ENCODE results near the gene SFT2D2. TPM values are rescaled to one million over a fixed set of nuclear protein-coding genes. Genes with fewer than 3 reads are reported as not detected.

The SFT2D2 gene
- total RNA-seq, 2 experiments from 2014 or later, result 65.6 to 72.1 TPM

GRCh38 chr1:168252204-168252733 is 26.5 kb downstream of the SFT2D2 start:
- ChIA-PET CTCF (interaction anchor here (1.8 kb wide), 1 partner anchor 17 kb away, joined by 9 read pairs; no protein-coding TSS in a partner anchor), POLR2A (interaction anchor here (1.6 kb wide), 2 partner anchors 10 to 25 kb away, joined by 4 to 5 read pairs; no protein-coding TSS in a partner anchor)
- no peaks in the 10 kb centered on the region for H3K27me3 Mint-ChIP-seq

GRCh38 chr1:168256164-168256563 is 30.4 kb downstream of the SFT2D2 start:
- Mint-ChIP-seq H3K4me3 (no peak overlapping the region), H3K4me1 (peaks cover 2% of the 10 kb centered on the region), H3K9me3 (peaks cover 12% of the 10 kb centered on the region), H3K27ac (no peak overlapping the region), H3K27me3 (no peaks in the 10 kb centered on the region), H3K36me3 (ENCODE audit: low read depth) (peaks cover 71% of the 10 kb centered on the region)
- DNase-seq, result no peak
- POLR2A ChIA-PET, result interaction anchor here (0.9 kb wide), 1 partner anchor 30 kb away, joined by 3 read pairs; the partner anchor contains the start of gene SFT2D2
- CTCF ChIA-PET, result no interaction called here

More at GRCh38 chr1:168252204-168252733, 26.5 kb downstream of the SFT2D2 start:
- no peak for DNase-seq
- Mint-ChIP-seq H3K4me1 (peaks cover 7% of the 10 kb centered on the region), H3K27ac (no peak overlapping the region), H3K4me3 (no peak overlapping the region), H3K9me3 (peaks cover 12% of the 10 kb centered on the region), H3K36me3 (ENCODE audit: low read depth) (peaks cover 87% of the 10 kb centered on the region)

- Mint-ChIP-seq H3K4me1 (peaks cover 8% of the 10 kb centered on the region), H3K36me3 (ENCODE audit: low read depth) (peaks cover 66% of the 10 kb centered on the region), H3K4me3 (no peak overlapping the region), H3K9me3 (peaks cover 12% of the 10 kb centered on the region), H3K27me3 (no peaks in the 10 kb centered on the region), H3K27ac (no peak overlapping the region)
- DNase-seq, result no peak
- ChIA-PET CTCF (interaction anchor here (1.0 kb wide), 1 partner anchor 11 kb away, joined by 5 read pairs; no protein-coding TSS in a partner anchor), POLR2A (interaction anchor here (0.9 to 1.3 kb wide), 2 partner anchors 10 to 12 kb away, joined by 3 read pairs; no protein-coding TSS in a partner anchor)
Measured at GRCh38 chr1:168257397-168257796, 31.6 kb downstream of the SFT2D2 start.

- CTCF ChIA-PET, result no interaction called here
- POLR2A ChIA-PET, result no interaction called here
- peaks cover 20% of the 10 kb centered on the region for H3K9me3 Mint-ChIP-seq
- H3K27me3 Mint-ChIP-seq, result no peaks in the 10 kb centered on the region
- H3K36me3 Mint-ChIP-seq (ENCODE audit: low read depth), result peaks cover 65% of the 10 kb centered on the region
- no peak overlapping the region for H3K27ac Mint-ChIP-seq
- H3K4me3 Mint-ChIP-seq, result no peak overlapping the region
- peaks cover 8% of the 10 kb centered on the region for H3K4me1 Mint-ChIP-seq
- no peak for DNase-seq
Measured at GRCh38 chr1:168259567-168259966, 33.8 kb downstream of the SFT2D2 start.

GRCh38 chr1:168260393-168260792 is 34.6 kb downstream of the SFT2D2 start:
- Mint-ChIP-seq H3K4me3 (no peak overlapping the region), H3K36me3 (ENCODE audit: low read depth) (peaks cover 57% of the 10 kb centered on the region), H3K9me3 (peaks cover 17% of the 10 kb centered on the region), H3K4me1 (peaks cover 8% of the 10 kb centered on the region), H3K27me3 (no peaks in the 10 kb centered on the region), H3K27ac (no peak overlapping the region)
- CTCF ChIA-PET, result no interaction called here
- POLR2A ChIA-PET, result no interaction called here
- no peak for DNase-seq

GRCh38 chr1:168261390-168261789 is 35.6 kb downstream of the SFT2D2 start:
- H3K36me3 Mint-ChIP-seq (ENCODE audit: low read depth), result peaks cover 48% of the 10 kb centered on the region
- H3K27me3 Mint-ChIP-seq, result no peaks in the 10 kb centered on the region
- no peak overlapping the region for H3K27ac Mint-ChIP-seq
- peaks cover 8% of the 10 kb centered on the region for H3K4me1 Mint-ChIP-seq
- no peak overlapping the region for H3K4me3 Mint-ChIP-seq
- DNase-seq, result no peak
- ChIA-PET CTCF (interaction anchor here (2.5 kb wide), 1 partner anchor 26 kb away, joined by 6 read pairs; no protein-coding TSS in a partner anchor), POLR2A (no interaction called here)
- peaks cover 12% of the 10 kb centered on the region for H3K9me3 Mint-ChIP-seq

GRCh38 chr1:168263130-168263529 is 37.3 kb downstream of the SFT2D2 start:
- peaks cover 8% of the 10 kb centered on the region for H3K4me1 Mint-ChIP-seq
- no peak overlapping the region for H3K4me3 Mint-ChIP-seq
- H3K36me3 Mint-ChIP-seq (ENCODE audit: low read depth), result peaks cover 31% of the 10 kb centered on the region
- ChIA-PET CTCF (interaction anchor here (2.5 kb wide), 1 partner anchor 28 kb away, joined by 6 read pairs; no protein-coding TSS in a partner anchor), POLR2A (no interaction called here)
- DNase-seq, result no peak
- H3K27me3 Mint-ChIP-seq, result no peaks in the 10 kb centered on the region
- peaks cover 8% of the 10 kb centered on the region for H3K9me3 Mint-ChIP-seq
- no peak overlapping the region for H3K27ac Mint-ChIP-seq

- Mint-ChIP-seq H3K27ac (no peak overlapping the region), H3K27me3 (no peaks in the 10 kb centered on the region), H3K9me3 (peaks cover 8% of the 10 kb centered on the region), H3K4me1 (peaks cover 8% of the 10 kb centered on the region), H3K36me3 (ENCODE audit: low read depth) (peaks cover 28% of the 10 kb centered on the region), H3K4me3 (no peak overlapping the region)
- DNase-seq, result no peak
- CTCF ChIA-PET, result no interaction called here
- POLR2A ChIA-PET, result no interaction called here
Measured at GRCh38 chr1:168264296-168264695, 38.5 kb downstream of the SFT2D2 start.

- H3K27ac Mint-ChIP-seq, result no peak overlapping the region
- POLR2A ChIA-PET, result no interaction called here
- no peak for DNase-seq
- H3K4me1 Mint-ChIP-seq, result peaks cover 8% of the 10 kb centered on the region
- H3K9me3 Mint-ChIP-seq, result peaks cover 8% of the 10 kb centered on the region
- no peak overlapping the region for H3K4me3 Mint-ChIP-seq
- CTCF ChIA-PET, result interaction anchor here (0.8 kb wide), 1 partner anchor 80 kb away, joined by 4 read pairs; no protein-coding TSS in a partner anchor
- peaks cover 25% of the 10 kb centered on the region for H3K36me3 Mint-ChIP-seq (ENCODE audit: low read depth)
- H3K27me3 Mint-ChIP-seq, result no peaks in the 10 kb centered on the region
Measured at GRCh38 chr1:168265596-168265995, 39.8 kb downstream of the SFT2D2 start.

GRCh38 chr1:168266644-168267186 is 40.9 kb downstream of the SFT2D2 start:
- no peaks in the 10 kb centered on the region for H3K27me3 Mint-ChIP-seq
- peaks cover 8% of the 10 kb centered on the region for H3K9me3 Mint-ChIP-seq
- no peak for DNase-seq
- peaks cover under 1% of the 10 kb centered on the region for H3K4me1 Mint-ChIP-seq
- POLR2A ChIA-PET, result interaction anchor here (1.2 kb wide), 1 partner anchor 9 kb away, joined by 3 read pairs; no protein-coding TSS in a partner anchor
- peaks cover 26% of the 10 kb centered on the region for H3K36me3 Mint-ChIP-seq (ENCODE audit: low read depth)
- H3K4me3 Mint-ChIP-seq, result no peak overlapping the region
- H3K27ac Mint-ChIP-seq, result no peak overlapping the region
- CTCF ChIA-PET, result no interaction called here

- H3K27me3 Mint-ChIP-seq, result no peaks in the 10 kb centered on the region
- peaks cover 5% of the 10 kb centered on the region for H3K4me1 Mint-ChIP-seq
- ChIA-PET CTCF (no interaction called here), POLR2A (no interaction called here)
- peaks cover 14% of the 10 kb centered on the region for H3K36me3 Mint-ChIP-seq (ENCODE audit: low read depth)
- peaks cover 5% of the 10 kb centered on the region for H3K9me3 Mint-ChIP-seq
- H3K27ac Mint-ChIP-seq, result no peak overlapping the region
- H3K4me3 Mint-ChIP-seq, result no peak overlapping the region
- no peak for DNase-seq
Measured at GRCh38 chr1:168271636-168272035, 45.8 kb downstream of the SFT2D2 start.

GRCh38 chr1:168273575-168273974 is 47.8 kb downstream of the SFT2D2 start:
- no peaks in the 10 kb centered on the region for H3K27me3 Mint-ChIP-seq
- ChIA-PET POLR2A (no interaction called here), CTCF (no interaction called here)
- no peak for DNase-seq
- peaks cover 21% of the 10 kb centered on the region for H3K36me3 Mint-ChIP-seq (ENCODE audit: low read depth)
- H3K27ac Mint-ChIP-seq, result no peak overlapping the region
- peaks cover 5% of the 10 kb centered on the region for H3K4me1 Mint-ChIP-seq
- no peak overlapping the region for H3K4me3 Mint-ChIP-seq
- peaks cover 17% of the 10 kb centered on the region for H3K9me3 Mint-ChIP-seq

GRCh38 chr1:168279253-168279652 is 53.4 kb downstream of the SFT2D2 start:
- no peak overlapping the region for H3K4me3 Mint-ChIP-seq
- peaks cover 17% of the 10 kb centered on the region for H3K9me3 Mint-ChIP-seq
- H3K27me3 Mint-ChIP-seq, result no peaks in the 10 kb centered on the region
- no peak overlapping the region for H3K27ac Mint-ChIP-seq
- CTCF ChIA-PET, result no interaction called here
- peaks cover 10% of the 10 kb centered on the region for H3K36me3 Mint-ChIP-seq (ENCODE audit: low read depth)
- no peak for DNase-seq
- no peaks in the 10 kb centered on the region for H3K4me1 Mint-ChIP-seq
- POLR2A ChIA-PET, result interaction anchor here (1.4 kb wide), 1 partner anchor 53 kb away, joined by 3 read pairs; the partner anchor contains the start of gene SFT2D2
